HepG2 (cell line): ENCODE data around the gene TCF12. TPM values are rescaled to one million over a fixed set of nuclear protein-coding genes. Genes with fewer than 3 reads are reported as not detected.

Experiments used
- ATAC-seq: fragments of 200-7000 bp; cut with Tn5 transposase; 3 replicates; pipeline ENCODE4 v1.9.1; 2020; ENCODE audit warnings: mild to moderate bottlenecking, moderate library complexity
- BruUV-seq: library from RNA; stranded (reverse); fragments of 400-500 nt; replicated peaks from 2 replicates; lab custom pipeline; 2021; lab: Mats Ljungman, UMichigan
- CTCF ChIA-PET: fragments of 300-600 bp; formaldehyde crosslinking; extraction: SDS; loops from one replicate; lab custom pipeline; 2021; ENCODE audit warnings: low total read pairs, inconsistent platforms, low intra/inter-chr PET ratio; lab: Yijun Ruan, JAX
- POLR2A ChIA-PET: fragments of 350-600 bp; sonication (Branson Sonifier 250); formaldehyde crosslinking; loops from one replicate; lab custom pipeline; 2020; ENCODE audit warnings: antibody characterized with exemption, inconsistent platforms; lab: Yijun Ruan, JAX
- DNase-seq: peaks from one replicate; pipeline ENCODE4 v3.0.0-alpha.2; 2015; ENCODE audit warnings: low spot score
- FAIRE-seq: peaks from 3 replicates; lab custom pipeline; 2011; peaks lifted over from hg19 to GRCh38; lab: Jason Lieb, UNC
- H2AFZ ChIP-seq: one replicate; pipeline ENCODE4 v1.6.1; 2011; ENCODE audit warnings: low read length, inconsistent platforms
- H3K27ac ChIP-seq: fragments of 300-600 bp; 3 replicates; pipeline ENCODE4 v1.8.0; 2011; ENCODE audit warnings: mixed run types, mild to moderate bottlenecking, mixed read lengths, low read length, inconsistent platforms; ENCODE audit not compliant: insufficient read depth; ENCODE audit errors: extremely low read length
- H3K27me3 ChIP-seq, 2 experiments: fragments of 200-600 bp in 1 of 2; 2 replicates in 1 of 2; 3 replicates in 1 of 2; pipeline versions ENCODE4 v1.6.0 to v1.8.0; 2011; ENCODE audit warnings: low read length in 2 of 2, mild to moderate bottlenecking in 2 of 2, moderate library complexity in 2 of 2, inconsistent platforms in 1 of 2; ENCODE audit not compliant: insufficient read depth in 2 of 2, control insufficient read depth in 1 of 2
- H3K36me3 ChIP-seq, 2 experiments: fragments of 200-600 bp in 1 of 2; replicated peaks in 1 of 2; 2 replicates in 1 of 2; 3 replicates in 1 of 2; pipeline versions ENCODE4 v1.5.1 to v1.8.0; 2011; ENCODE audit warnings: low read length in 2 of 2, inconsistent platforms in 1 of 2; ENCODE audit not compliant: insufficient read depth in 2 of 2, control insufficient read depth in 1 of 2
- H3K4me1 ChIP-seq: 2 replicates; pipeline ENCODE4 v1.5.1; 2012; ENCODE audit warnings: low read length, inconsistent platforms; ENCODE audit not compliant: insufficient read depth
- H3K4me2 ChIP-seq: 2 replicates; pipeline ENCODE4 v1.6.0; 2011; ENCODE audit warnings: low read depth, low read length, inconsistent platforms
- H3K4me3 ChIP-seq, 3 experiments: fragments of 200-600 bp in 1 of 3; sonication (generic), shearing (Covaris generic) in 1 of 3; replicated peaks in 1 of 3; 2 replicates each; pipeline ENCODE4 v1.5.1; 2011 to 2016; ENCODE audit warnings: low read length in 3 of 3, inconsistent platforms in 2 of 3, low read depth in 2 of 3, mild to moderate bottlenecking in 2 of 3, control low read depth in 1 of 3, mixed read lengths in 1 of 3; ENCODE audit not compliant: insufficient read depth in 1 of 3
- H3K79me2 ChIP-seq: one replicate; pipeline ENCODE4 v1.6.1; 2011; ENCODE audit warnings: low read length, inconsistent platforms; ENCODE audit not compliant: insufficient read depth
- H3K9ac ChIP-seq: 2 replicates; pipeline ENCODE4 v1.6.0; 2011; ENCODE audit warnings: mild to moderate bottlenecking, low read depth, low read length, inconsistent platforms; ENCODE audit not compliant: insufficient read depth
- H3K9me3 ChIP-seq: 2 replicates; pipeline ENCODE4 v1.5.1; 2012; ENCODE audit warnings: mild to moderate bottlenecking, low read length
- H4K20me1 ChIP-seq: 2 replicates; pipeline ENCODE4 v1.6.0; 2011; ENCODE audit warnings: inconsistent platforms, mild to moderate bottlenecking, low read length, moderate library complexity; ENCODE audit not compliant: insufficient read depth
- BRCA1 ChIP-seq: sonication (generic); formaldehyde crosslinking; IDR thresholded peaks from 2 replicates; pipeline ENCODE4 v1.4.0; 2020; ENCODE audit warnings: missing genetic modification reagents
- CEBPG ChIP-seq: IDR thresholded peaks from 2 replicates; pipeline ENCODE4 v1.6.1; 2016
- KDM5B ChIP-seq: sonication (generic); formaldehyde crosslinking; IDR thresholded peaks from 2 replicates; pipeline ENCODE4 v1.4.0; 2020; ENCODE audit warnings: missing genetic modification reagents, mild to moderate bottlenecking, borderline replicate concordance
- LCORL ChIP-seq, 2 experiments: fragments of 450-650 bp in 1 of 2; sonication (generic) in 1 of 2; formaldehyde crosslinking in 1 of 2; IDR thresholded peaks; 2 replicates each; pipeline versions ENCODE4 v1.5.0 to v1.6.1; 2017 to 2020; ENCODE audit warnings: antibody characterized with exemption in 1 of 2, missing genetic modification reagents in 1 of 2
- NR3C1 ChIP-seq: sonication (generic); formaldehyde crosslinking; IDR thresholded peaks from 2 replicates; pipeline ENCODE4 v1.4.0; 2020; ENCODE audit warnings: missing genetic modification reagents
- SAP130 ChIP-seq: IDR thresholded peaks from 2 replicates; pipeline ENCODE4 v1.6.1; 2016; ENCODE audit warnings: low read depth
- SOX13 ChIP-seq, 3 experiments: fragments of 450-650 bp in 1 of 3; sonication (generic) in 1 of 3; formaldehyde crosslinking in 1 of 3; IDR thresholded peaks in 2 of 3; conservative IDR thresholded peaks in 1 of 3; 2 replicates each; pipeline versions ENCODE4 v1.5.0 to v1.6.1; 2016 to 2020; ENCODE audit warnings: antibody characterized with exemption in 1 of 3, mild to moderate bottlenecking in 1 of 3, missing compliant biosample characterization in 1 of 3, missing genetic modification reagents in 1 of 3, moderate library complexity in 1 of 3
- TMF1 ChIP-seq: sonication (generic); formaldehyde crosslinking; IDR thresholded peaks from 2 replicates; pipeline ENCODE4 v1.8.1; 2022; ENCODE audit warnings: low read depth, missing genetic modification reagents
- ZNF12 ChIP-seq: sonication (generic); formaldehyde crosslinking; IDR thresholded peaks from 2 replicates; pipeline ENCODE4 v1.5.0; 2020; ENCODE audit warnings: missing genetic modification reagents
- ZNF543 ChIP-seq: sonication (generic); formaldehyde crosslinking; IDR thresholded peaks from 2 replicates; pipeline ENCODE4 v1.4.0; 2020; ENCODE audit warnings: mild to moderate bottlenecking, missing genetic modification reagents
- ZNF547 ChIP-seq: sonication (generic); formaldehyde crosslinking; IDR thresholded peaks from 2 replicates; pipeline ENCODE4 v1.5.1; 2020; ENCODE audit warnings: mild to moderate bottlenecking, missing genetic modification reagents
- ZNF737 ChIP-seq: sonication (generic); formaldehyde crosslinking; IDR thresholded peaks from 2 replicates; pipeline ENCODE4 v1.5.0; 2020; ENCODE audit warnings: missing genetic modification reagents, mild to moderate bottlenecking, borderline replicate concordance
- ZSCAN31 ChIP-seq: sonication (generic); formaldehyde crosslinking; IDR thresholded peaks from 2 replicates; pipeline ENCODE4 v1.5.0; 2020; ENCODE audit warnings: low read depth, mild to moderate bottlenecking, missing genetic modification reagents
- WGBS: methylation state at CpG from one replicate; pipeline ENCODE4 v1.1.6; 2017; ENCODE audit warnings: low lambda C conversion rate; 5-methylcytosine and 5-hydroxymethylcytosine counted together
- in situ Hi-C: cut with HindIII; loops from 2 replicates; pipeline ENCODE4 v1.10.0; 2017; ENCODE audit warnings: low pct_unique_long_range_greater_than_20kb; ENCODE audit not compliant: extremely low pct_ligation_motif_present
- intact Hi-C: fragments of 100-400 bp; cut with micrococcal nuclease; formaldehyde crosslinking; loops from one replicate; pipeline ENCODE4 v1.10.0; 2022; ENCODE audit not compliant: unreplicated experiment
- polyA plus RNA-seq, 8 experiments: library from polyadenylated mRNA; depleted of rRNA in 3 of 8; stranded (reverse) in 7 of 8; unstranded in 1 of 8; fragments of >200 nt; fragmentation: Illumina TruSeq in 4 of 8; extraction: Trizol in 4 of 8; gene quantifications; 2 replicates each; pipeline versions ENCODE4 v1.2.1 to v1.2.3, GENCODE V29; 2011 to 2016; ENCODE audit warnings: low read depth in 4 of 8, missing spikeins in 1 of 8, mixed read lengths in 1 of 8; ENCODE audit not compliant: insufficient read depth in 1 of 8
- total RNA-seq, 5 experiments: library from RNA; depleted of rRNA; stranded (reverse); fragments of >200 nt; fragmentation: Illumina TruSeq; extraction: Trizol; gene quantifications; 2 replicates each; pipeline ENCODE4 v1.2.3, GENCODE V29; 2016; ENCODE audit warnings: low read depth in 1 of 5

Gene TCF12
- total and polyA plus RNA-seq, 2 of the 13 experiments (the other 11 are each of a cell fraction or from before 2014, with no cell fraction given): 48.6 to 51.1 TPM

DNA sequence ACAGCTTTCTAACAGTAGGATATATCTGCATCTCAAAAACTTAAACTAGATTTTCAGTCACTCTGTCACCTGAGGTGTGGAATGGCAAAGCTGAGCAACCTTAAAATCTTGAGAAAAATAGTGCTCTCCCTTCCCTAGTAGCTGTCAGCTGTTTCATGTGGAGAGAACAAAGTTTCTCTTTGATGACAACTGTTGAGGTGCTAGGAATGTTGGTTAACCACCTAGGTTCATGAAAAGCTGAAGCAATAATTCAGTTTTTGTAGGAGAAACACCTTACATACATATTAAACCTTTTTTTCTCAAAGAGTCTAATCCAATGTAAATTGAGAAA, 40.8 kb downstream of the TCF12 start (continued):
- TF ChIP-seq ZNF737 (CRISPR knock-in tag) (no peak), SAP130 (CRISPR knock-in tag) (peak; percentile 19; the same call in 1 of the 2 replicates), TMF1 (CRISPR knock-in tag) (no peak), ZNF547 (no peak), CEBPG (CRISPR knock-in tag) (peak; percentile 27; the same call in 1 of the 2 replicates), BRCA1 (CRISPR knock-in tag) (no peak), SOX13 (IDR thresholded peaks at IDR 0.05) (no peak), SOX13 (CRISPR knock-in tag; conservative IDR thresholded peaks at IDR 0.05 in 1 of 2, IDR thresholded peaks at IDR 0.05 in 1 of 2) (peak in 1 of 2 experiments; percentile 26; a peak in 1 of 4 replicates), LCORL (IDR thresholded peaks at IDR 0.05) (no peak), LCORL (CRISPR knock-in tag; IDR thresholded peaks at IDR 0.05) (no peak)

DNA sequence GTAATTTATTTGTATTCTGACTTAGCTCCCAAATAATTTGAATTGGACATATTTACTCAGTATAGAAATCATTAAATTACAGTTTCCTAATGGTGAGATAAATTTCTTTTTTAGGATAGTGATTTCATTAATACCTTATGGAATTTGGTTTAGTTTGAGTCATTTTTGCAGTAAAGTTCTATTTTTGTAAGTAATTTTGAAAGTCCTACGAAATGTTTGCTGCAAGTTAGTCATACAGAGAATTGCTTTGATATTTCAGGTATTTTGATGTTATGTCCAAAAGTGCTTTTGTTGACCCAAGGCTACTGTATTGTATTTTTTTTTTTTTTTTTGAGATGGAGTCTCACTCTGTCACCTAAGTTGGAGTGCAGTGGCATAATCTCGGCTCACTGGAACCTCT, 41.7 kb downstream of the TCF12 start:
- H3K9me3 ChIP-seq: no peaks in the 10 kb centered on the region
- in situ Hi-C loops (no loop called here), intact Hi-C loops (no loop called here)
- TF ChIP-seq ZSCAN31 (CRISPR knock-in tag): no peak
- no peak for TF ChIP-seq ZNF12
- no peak for TF ChIP-seq KDM5B (CRISPR knock-in tag)
- TF ChIP-seq ZNF543 (CRISPR knock-in tag): no peak
- TF ChIP-seq NR3C1: no peak
- no peaks in the 10 kb centered on the region for H3K36me3 ChIP-seq
- POLR2A ChIA-PET: no interaction called here
- CTCF ChIA-PET: no interaction called here
- H3K27me3 ChIP-seq: no peaks in the 10 kb centered on the region
- no TSS peak for BruUV-seq
- no peak for ATAC-seq
- FAIRE-seq: no peak
- no peak overlapping the region for H3K4me2 ChIP-seq
- peaks cover 4% of the 10 kb centered on the region for H4K20me1 ChIP-seq
- peaks cover 75% of the 10 kb centered on the region for H3K4me1 ChIP-seq
- H3K9ac ChIP-seq: no peak overlapping the region
- H2AFZ ChIP-seq: no peak overlapping the region
- peaks cover 93% of the 10 kb centered on the region for H3K79me2 ChIP-seq
- H3K27ac ChIP-seq: no peak overlapping the region
- no peak overlapping the region for H3K4me3 ChIP-seq
- 90% methylated on average over 2 of the region's 2 CpGs for WGBS
- no peak for DNase-seq
